Neural crest cell (in vitro differentiated cells): ENCODE results near the gene SUN5. TPM values are rescaled to one million over a fixed set of nuclear protein-coding genes. Genes with fewer than 3 reads are reported as not detected.

Experiments
- DNase-seq: peaks from one replicate; pipeline ENCODE4 v3.0.0; 2021; ENCODE audit warnings: low read depth, mixed read lengths, low spot score
- H3K27ac Mint-ChIP-seq: one replicate; pipeline ENCODE4 v1.8.0; 2021; ENCODE audit warnings: mild to moderate bottlenecking, mixed read lengths; ENCODE audit not compliant: unreplicated experiment
- H3K27me3 Mint-ChIP-seq: 2 replicates; pipeline ENCODE4 v1.8.0; 2021; ENCODE audit warnings: low read depth, mild to moderate bottlenecking, mixed read lengths
- H3K36me3 Mint-ChIP-seq: 2 replicates; pipeline ENCODE4 v1.8.0; 2021; ENCODE audit warnings: low read depth, mild to moderate bottlenecking, mixed read lengths
- H3K4me1 Mint-ChIP-seq: 2 replicates; pipeline ENCODE4 v1.8.0; 2021; ENCODE audit warnings: mixed read lengths
- H3K4me3 Mint-ChIP-seq: one replicate; pipeline ENCODE4 v1.8.0; 2021; ENCODE audit warnings: mild to moderate bottlenecking, mixed read lengths
- H3K9me3 Mint-ChIP-seq: 2 replicates; pipeline ENCODE4 v1.8.0; 2021; ENCODE audit warnings: mixed read lengths
- total RNA-seq: library from RNA; stranded (reverse); gene quantifications from 2 replicates; pipeline ENCODE4 v1.2.1, GENCODE V29; 2021
- TF ChIP-seq, protein P1 (sequence below): fragments of 200-600 bp; sonication (generic); conservative IDR thresholded peaks from 2 replicates; pipeline ENCODE4 v1.5.0; 2021; ENCODE audit warnings: antibody characterized with exemption, mild to moderate bottlenecking

Gene SUN5
- total RNA-seq, 1 donor from 2014 or later, result not detected

DNA sequence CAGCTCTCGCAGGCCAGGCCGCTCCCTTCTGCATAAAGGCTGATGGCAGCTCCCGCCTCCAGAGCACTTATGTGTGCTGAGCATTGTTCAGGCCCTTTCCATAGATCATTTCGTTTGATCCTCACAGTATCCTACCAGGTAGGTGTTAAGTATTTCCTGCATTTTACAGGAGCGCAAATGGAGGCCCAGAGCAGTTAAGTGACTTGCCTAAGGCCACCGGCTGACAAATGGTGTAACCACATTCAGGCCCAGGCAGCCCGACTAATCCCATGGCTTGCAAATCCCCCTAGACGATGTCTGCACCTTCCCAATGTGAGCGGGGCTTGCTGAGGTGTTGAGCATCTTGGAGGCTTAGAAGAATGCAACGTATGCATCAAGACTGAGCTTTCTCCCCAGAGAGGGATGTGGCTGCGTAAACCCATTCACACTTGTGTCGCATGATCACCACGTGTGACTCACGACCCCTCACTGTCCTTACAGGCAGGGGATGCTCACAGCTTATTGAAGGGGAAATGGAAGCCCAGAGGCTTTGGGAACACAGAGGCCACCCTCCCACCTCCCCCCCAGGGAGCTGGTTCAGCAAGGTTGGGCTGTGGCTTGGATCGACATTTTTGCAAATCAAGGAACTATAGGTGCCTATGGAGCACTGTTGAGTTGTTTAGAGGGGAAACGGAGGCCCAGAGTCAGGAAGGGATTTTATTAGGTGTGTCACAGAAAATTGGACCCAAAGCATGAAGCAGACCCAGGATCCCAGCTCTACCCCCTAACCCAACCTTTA lies 10.3 kb upstream of the SUN5 start:
- H3K36me3 Mint-ChIP-seq, result no peaks in the 10 kb centered on the region
- H3K4me1 Mint-ChIP-seq, result peaks cover 14% of the 10 kb centered on the region
- H3K27ac Mint-ChIP-seq, result no peak overlapping the region
- peaks cover 2% of the 10 kb centered on the region for H3K27me3 Mint-ChIP-seq
- DNase-seq, result no peak
- H3K4me3 Mint-ChIP-seq, result no peak overlapping the region
- TF ChIP-seq, protein P1, sequence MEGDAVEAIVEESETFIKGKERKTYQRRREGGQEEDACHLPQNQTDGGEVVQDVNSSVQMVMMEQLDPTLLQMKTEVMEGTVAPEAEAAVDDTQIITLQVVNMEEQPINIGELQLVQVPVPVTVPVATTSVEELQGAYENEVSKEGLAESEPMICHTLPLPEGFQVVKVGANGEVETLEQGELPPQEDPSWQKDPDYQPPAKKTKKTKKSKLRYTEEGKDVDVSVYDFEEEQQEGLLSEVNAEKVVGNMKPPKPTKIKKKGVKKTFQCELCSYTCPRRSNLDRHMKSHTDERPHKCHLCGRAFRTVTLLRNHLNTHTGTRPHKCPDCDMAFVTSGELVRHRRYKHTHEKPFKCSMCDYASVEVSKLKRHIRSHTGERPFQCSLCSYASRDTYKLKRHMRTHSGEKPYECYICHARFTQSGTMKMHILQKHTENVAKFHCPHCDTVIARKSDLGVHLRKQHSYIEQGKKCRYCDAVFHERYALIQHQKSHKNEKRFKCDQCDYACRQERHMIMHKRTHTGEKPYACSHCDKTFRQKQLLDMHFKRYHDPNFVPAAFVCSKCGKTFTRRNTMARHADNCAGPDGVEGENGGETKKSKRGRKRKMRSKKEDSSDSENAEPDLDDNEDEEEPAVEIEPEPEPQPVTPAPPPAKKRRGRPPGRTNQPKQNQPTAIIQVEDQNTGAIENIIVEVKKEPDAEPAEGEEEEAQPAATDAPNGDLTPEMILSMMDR, result no peak
- H3K9me3 Mint-ChIP-seq, result no peaks in the 10 kb centered on the region

DNA sequence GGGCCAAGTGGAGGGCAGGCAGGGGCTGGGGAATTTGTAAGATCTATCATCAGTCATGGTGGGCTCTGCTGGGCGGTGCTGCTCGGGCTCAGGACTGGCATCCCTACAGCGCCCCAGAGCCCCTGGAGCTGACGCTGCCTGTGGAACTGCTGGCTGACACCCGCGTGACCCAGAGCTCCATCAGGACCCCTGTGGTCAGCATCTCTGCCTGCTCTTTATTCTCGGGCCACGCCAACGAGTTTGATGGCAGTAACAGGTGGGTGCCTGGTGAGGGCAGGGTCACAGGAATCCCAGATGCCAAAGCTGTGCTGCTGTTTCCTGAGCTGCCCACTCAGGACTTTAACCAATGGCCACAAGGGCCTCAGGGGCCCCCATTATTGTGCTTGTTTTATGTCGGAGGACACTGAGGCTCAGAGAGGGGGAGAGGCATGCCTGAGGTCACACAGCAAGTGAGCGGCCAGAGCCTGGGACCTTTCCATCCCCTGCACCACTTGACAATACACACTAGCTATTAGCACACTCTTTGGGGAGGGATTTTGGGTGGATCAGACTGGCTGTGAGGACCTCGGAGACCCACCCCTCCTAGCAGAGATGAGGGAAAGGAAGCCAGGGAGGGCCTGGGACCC lies 9.6 kb upstream of the SUN5 start:
- no peak overlapping the region for H3K27ac Mint-ChIP-seq
- no peak overlapping the region for H3K4me3 Mint-ChIP-seq
- TF ChIP-seq, protein P1, result no peak
- H3K9me3 Mint-ChIP-seq, result no peaks in the 10 kb centered on the region
- no peak for DNase-seq
- no peaks in the 10 kb centered on the region for H3K36me3 Mint-ChIP-seq
- peaks cover 2% of the 10 kb centered on the region for H3K27me3 Mint-ChIP-seq
- peaks cover 21% of the 10 kb centered on the region for H3K4me1 Mint-ChIP-seq

DNA sequence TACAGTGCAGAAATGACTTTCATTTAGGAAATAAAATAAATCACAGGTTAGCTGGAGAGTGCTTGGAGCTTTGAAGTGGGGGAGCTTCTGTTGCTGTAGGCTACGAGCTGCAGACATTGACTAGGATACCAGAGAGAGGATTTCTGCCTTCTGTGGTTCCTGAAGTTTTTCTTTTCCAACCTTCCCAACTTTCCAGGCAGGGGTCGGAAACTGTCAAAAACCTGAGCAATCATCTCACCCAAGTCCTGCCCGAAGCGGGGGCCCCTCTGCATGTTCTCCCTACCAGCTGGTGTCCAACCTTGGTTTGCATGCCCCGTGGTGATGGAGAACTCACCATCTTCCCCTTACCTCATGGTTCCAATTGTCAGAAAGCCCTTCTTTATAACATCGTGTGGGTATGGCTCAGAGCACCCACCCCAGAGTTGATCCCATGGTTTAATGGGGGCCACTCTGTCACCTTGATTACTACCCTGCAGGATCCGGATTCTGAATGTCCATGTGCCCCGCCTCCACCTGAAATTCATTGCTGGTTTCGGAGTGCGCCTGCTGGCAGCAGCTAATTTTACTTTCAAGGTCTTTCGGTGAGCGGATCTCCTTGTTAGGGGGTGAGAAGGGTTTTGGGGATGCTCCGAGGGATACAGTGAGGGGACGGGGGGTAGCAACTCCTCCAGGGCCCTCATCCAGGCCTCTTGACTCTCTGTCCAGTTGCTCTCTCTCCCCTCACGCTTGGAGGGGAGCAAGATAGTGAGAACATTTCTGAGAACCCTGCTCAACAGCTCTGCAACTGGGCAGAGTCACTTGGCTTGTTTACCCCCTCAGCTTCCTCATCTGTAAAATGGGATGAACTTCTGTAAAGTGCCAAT lies 8.3 kb upstream of the SUN5 start:
- Mint-ChIP-seq H3K27me3 (peaks cover 2% of the 10 kb centered on the region), H3K9me3 (no peaks in the 10 kb centered on the region), H3K4me1 (peaks cover 24% of the 10 kb centered on the region), H3K27ac (no peak overlapping the region), H3K4me3 (no peak overlapping the region), H3K36me3 (no peaks in the 10 kb centered on the region)
- DNase-seq, result no peak
- TF ChIP-seq, protein P1, result no peak

DNA sequence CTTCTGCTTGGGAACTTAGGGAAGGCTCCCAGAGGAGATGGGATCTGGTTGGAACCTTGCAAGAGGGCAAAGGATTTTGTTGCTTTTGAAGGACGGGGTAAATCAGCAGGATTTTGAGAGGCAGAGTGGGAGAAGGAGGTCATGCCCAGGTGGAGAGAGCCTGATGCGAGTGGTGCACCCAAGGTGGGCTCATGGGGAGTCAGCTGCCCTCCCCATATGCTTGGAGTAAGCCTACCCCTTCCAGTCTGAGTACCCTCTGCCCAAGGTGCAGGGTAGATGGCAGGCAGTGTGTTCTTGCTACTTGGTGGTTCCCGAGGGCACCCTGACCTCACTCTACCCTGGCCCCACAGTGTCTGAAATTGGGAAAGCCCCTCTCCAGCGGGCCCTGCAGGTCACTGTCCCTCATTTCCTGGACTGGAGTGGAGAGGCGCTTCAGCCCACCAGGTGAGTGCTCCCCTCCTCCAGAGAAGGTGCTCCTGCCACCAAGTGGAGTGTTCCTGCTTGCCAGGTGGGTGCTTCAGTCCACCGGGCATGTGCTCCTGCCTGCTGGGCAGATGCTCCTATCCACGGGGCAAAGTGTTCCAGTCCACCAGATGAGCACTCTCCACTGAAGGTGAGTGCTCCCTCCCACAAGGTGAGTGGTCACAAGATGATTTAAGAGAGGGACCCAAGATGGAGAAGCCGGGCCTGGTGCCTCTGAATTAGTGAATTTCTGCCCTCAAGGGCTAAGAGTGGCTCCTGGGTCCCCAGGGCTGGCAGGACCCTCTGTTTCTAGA lies 6.6 kb upstream of the SUN5 start:
- no peak for DNase-seq
- H3K27me3 Mint-ChIP-seq, result peaks cover 2% of the 10 kb centered on the region
- H3K4me3 Mint-ChIP-seq, result no peak overlapping the region
- TF ChIP-seq, protein P1, result no peak
- H3K36me3 Mint-ChIP-seq, result no peaks in the 10 kb centered on the region
- H3K4me1 Mint-ChIP-seq, result peaks cover 24% of the 10 kb centered on the region
- H3K27ac Mint-ChIP-seq, result no peak overlapping the region
- H3K9me3 Mint-ChIP-seq, result no peaks in the 10 kb centered on the region

DNA sequence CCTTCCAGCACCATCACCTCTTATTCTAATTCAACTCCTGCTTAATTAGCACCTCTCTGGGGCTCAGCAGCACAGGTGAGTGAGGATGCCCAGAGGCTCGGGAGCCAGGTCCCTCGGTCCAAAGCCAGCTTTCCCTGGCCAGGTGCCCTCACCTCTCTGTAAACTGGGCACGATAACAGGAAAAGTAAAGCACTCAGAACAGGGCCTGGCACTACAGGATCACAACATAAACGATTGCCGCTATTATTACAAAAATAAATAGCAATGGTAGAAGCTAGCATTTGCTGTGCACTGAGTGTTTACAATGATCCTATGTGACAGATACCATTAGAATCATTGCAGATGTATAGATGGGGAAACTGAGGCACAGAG lies 5.9 kb upstream of the SUN5 start:
- Mint-ChIP-seq H3K36me3 (no peaks in the 10 kb centered on the region), H3K9me3 (peaks cover 3% of the 10 kb centered on the region), H3K4me1 (peaks cover 24% of the 10 kb centered on the region), H3K27me3 (no peaks in the 10 kb centered on the region), H3K27ac (no peak overlapping the region), H3K4me3 (no peak overlapping the region)
- TF ChIP-seq, protein P1, result no peak
- DNase-seq, result no peak
